ENCODE data around the gene NRXN2.

GRCh38 chr11:64643920-64644646 lies 78.9 kb downstream of the NRXN2 start:
- no peak for TF ChIP-seq CTCF (IDR thresholded peaks at IDR 0.05; ENCODE audit: low read depth, low read length, poor library complexity, severe bottlenecking)
- TF ChIP-seq EZH2phosphoT487 (IDR thresholded peaks at IDR 0.05; ENCODE audit: borderline replicate concordance, low read length): no peak
